Activated CD4-positive, alpha-beta T cell treated with anti-CD3 and anti-CD28 coated beads for 4 hours (primary cell): ENCODE measurements around the gene SOCS7.
A peak's percentile ranks its signal among the peaks of the same experiment; 100 is the strongest.

Source experiments
- DNase-seq, 2 donors: peaks; one replicate each; pipeline ENCODE4 v3.0.0-alpha.2; 2020

SOCS7 gene

DNA sequence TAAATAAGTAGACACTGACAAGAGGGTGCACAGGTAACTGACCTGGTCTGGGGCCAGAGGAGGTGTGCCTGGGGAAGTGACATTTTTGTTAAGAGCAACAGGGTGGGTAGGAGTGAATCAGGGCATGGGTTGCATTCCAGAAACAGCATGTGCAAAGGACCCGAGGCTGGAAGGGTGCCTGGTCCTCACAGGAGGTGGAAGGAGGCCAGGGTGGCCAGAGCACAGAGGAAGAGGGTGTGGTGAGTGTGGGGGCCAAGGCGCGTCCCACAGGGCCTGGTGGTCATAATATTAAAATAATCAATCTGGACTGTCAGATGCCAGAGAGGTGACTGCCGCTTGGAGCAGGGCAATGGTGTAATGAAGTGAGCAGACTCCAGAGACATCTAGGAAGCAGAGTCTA lies 90.9 kb downstream of the SOCS7 start:
- no peak for DNase-seq

DNA sequence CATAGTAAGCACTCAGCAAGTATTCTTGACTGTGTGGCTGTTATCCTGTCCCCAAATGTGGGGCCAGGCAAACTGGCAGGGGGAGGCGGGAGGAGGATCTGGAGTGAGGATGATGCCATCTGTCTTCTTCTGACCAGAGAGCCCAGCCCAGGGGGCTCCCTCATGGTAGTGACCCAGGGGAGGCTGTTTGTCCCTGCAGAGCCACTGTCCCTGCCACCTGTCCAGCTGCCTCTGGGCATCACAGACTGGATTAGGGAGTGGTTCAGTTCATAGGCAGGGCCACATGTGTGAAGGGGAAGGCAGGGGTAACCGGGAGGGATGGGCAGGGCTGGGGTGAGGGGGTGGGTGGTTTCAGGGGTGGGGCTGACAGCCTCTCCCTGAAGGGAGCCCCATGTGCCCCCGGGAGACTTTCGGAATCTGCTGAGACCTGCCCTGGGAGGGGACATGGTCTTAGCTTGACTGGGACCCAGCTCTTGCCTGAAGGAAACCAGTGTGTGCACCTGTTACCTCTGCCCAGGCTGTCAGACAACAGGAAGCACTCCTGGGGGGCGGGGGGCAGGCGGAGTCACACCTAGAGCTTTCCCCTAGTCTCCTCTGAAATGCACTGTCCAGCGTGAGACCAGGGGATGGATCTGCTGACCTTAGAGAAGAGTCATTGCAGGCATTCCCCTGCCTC lies 91.8 kb downstream of the SOCS7 start:
- no peak for DNase-seq

DNA sequence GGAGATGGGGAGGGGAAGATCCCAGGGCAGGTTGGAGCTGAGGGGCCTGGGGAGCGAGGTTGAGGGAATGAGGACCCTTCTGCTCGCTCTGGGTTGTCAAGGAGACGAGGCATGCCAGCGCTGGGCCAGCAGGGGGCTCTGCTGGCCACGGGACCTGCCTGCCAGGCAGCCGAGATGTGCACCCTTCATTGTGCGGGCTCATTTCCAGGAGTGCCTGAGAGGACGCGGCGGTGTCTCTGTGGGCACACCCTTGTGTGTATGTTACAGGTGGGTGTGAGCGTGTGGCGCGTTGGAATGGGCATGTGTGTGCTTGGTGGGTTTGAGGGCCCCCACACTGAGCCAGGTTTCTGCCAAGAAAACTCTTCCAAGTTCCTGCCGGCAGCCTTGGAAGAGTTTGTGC lies 92.5 kb downstream of the SOCS7 start:
- peak; percentile 46 to 48 for DNase-seq

DNA sequence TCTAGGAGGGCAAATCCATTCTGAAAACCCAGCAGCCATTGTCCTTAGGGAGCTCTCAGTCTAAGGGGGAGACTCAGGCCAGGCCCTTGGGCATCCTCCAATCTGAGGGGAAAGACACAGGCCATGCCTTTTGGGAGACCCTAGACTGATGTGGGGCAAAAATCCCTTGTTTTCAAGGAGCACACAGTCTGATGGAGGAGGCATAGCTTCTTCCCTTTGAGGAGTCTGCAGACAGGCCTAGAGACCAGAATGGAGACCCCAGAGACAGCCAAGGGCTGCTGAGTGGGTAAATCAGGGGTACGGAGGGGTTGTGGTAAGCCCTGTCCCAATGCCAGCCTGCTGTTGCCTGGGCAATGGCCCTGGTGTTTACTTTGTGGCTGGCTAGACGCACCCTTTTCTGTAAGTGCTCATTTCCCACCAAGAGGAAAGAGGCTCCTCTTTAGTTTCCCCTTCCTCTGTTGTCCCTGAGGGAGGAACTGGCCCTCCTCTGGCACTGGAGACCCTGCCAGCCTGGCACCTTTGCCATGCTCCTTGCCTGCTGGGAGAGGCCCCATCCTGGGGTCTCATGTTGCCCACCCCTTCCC lies 96.0 kb downstream of the SOCS7 start:
- DNase-seq: no peak

DNA sequence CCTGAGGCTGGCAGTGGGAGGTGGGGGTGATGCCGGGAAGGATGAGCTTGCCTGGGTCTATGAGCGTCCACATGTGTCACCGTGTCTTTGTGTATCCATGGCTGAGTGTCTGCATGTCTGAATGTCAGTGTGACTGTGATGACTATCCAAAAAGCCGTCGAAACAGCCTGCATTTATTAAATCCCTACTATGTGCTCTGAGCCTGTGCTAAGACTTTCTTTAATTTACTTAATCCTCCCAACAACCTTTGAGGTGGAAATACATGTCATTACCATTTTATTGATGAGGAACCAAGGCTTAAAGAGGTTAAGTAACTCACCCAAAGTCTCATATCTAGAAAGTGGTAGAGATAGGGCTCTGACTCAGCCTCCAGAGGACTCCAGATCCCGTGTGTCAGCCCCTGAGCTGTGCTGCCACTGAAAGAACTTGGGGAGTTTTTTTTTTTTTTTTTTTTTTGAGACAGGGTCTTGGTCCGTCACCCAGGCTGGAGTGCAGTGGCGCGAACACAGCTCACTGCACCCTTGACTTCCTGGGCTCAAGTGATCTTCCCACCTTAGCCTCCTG lies 96.6 kb downstream of the SOCS7 start:
- no peak for DNase-seq

DNA sequence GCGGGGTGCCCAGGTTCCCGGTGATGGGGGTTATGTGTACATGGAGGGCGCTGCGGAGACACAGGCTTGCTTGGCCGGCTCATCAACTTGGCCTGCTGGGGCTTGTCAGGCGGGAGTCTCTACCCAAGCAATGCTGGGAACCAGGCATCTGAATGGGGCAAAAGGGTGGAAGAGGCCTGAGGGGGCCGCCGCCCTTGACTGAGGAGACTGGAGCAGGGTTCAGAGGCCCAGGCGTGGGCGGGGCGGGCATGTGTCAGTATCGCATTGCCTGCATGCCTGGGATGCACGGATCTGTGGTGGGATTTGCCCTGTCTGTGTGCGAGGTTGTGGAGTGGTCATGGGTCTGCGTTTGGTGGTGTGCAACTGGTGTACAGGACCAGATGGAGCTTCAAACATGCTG lies 97.7 kb downstream of the SOCS7 start:
- no peak for DNase-seq

DNA sequence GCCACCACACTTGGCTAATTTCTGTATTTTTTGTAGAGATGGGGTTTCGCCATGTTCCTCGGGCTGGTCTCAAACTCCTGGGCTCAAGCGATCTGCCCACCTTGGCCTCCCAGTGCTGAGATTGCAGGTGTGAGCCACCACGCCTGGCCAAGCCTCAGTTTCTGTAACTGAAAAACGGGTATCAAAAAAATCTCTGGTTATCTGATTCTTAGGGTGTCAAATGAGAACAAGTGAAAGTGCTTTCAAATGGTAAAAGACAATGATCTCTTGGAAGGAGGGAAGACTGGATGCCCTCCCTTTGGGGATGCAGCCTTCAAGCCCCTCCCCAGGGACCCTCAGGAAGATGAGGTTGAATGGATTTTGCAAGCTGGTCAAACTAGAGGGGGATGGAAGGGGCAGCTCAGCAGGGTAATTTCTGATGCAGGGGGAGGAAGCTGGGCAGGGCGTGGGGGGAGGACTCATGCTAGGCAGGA lies 98.9 kb downstream of the SOCS7 start:
- no peak for DNase-seq

DNA sequence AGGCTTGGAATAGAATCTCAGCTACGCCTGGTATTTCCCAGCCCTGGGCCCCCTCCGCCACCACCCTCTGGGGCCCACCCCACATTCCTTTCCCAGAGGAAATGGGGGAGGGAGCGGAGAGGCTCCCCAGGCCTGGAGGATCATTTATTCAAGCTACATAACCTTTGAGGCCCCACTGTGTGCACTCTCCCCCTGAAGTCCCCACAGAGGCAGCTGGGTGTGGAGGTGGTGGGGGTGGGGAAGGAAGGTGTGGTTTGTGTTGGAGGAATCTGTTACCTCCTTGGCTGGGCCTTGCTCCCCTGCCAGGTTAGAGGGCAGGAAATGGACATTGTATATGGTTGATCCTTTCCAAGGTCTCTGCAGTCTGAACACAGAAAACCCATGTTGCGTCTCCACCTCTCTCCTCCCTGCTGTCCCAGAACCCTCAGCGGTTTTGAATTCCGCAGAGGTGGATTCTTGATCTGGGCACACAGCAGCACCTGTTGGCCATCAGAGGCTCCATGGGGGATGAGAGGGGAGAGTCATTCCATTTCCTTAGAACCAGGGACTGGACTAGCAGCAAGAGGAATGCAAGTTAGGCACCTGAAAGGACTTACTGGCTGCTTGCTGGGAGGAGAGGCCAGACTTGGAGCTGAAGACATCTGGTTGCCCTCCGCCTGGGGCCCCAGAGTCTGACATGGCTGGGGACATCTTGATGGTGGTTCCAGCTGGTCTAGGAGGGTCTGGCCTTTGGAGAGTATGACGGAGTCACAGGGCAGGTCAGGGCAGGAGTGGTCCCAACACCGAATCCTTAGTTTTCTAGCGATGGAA lies 99.6 kb downstream of the SOCS7 start:
- no peak for DNase-seq

DNA sequence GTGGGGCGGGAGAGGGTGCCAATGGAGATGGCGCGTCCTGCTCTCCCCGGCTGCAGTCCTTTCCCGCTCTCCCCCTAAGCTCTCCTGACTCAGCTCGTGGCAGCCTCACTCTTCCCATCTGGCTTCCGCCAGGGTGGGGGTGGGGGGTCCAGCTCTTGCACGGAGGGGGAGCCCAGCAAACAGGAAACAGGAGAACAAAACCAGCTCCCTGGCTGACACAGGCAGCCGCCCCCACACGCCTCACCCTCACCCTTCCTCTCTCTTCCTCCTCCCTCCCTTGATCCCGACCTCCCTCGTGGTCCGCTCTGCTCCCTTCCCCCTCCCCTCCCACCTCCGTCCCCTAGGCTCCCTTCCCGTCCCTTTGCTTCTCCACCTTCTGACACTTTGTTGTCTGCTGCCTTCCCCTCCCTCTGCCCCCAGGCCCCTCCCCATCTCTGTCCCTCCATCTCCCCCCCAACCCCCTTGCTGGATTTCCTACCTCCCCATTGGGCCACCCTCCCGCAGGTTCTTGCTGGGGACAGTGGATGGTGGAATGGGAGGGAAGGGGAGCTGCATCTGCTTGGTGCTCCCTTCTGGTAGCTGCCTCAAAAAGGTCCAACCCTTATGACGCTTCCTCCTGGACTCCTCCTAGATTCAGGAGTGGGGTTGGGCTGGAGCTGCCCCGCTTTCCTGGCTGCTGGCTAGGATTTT lies 100.3 kb downstream of the SOCS7 start:
- DNase-seq: no peak

DNA sequence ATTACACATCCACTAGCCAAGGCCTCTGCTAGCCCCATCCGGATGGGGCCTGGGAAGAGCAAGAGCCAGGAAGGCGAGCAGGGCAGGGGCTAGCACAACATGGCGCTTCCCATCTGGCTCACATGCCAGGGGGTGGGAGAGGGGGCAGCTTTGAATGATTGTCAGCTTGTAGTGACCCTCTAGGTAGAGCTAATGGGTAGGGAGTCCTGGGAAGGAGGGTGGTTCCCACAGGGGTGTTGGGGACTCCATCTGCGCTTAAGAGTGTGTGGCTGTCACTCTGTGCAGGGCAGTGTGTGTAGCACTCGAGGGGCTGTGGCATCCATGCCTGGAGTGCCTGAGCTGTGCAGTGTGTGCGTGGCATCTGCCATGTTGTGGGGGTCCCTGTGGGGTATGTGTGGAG lies 101.1 kb downstream of the SOCS7 start:
- no peak for DNase-seq

DNA sequence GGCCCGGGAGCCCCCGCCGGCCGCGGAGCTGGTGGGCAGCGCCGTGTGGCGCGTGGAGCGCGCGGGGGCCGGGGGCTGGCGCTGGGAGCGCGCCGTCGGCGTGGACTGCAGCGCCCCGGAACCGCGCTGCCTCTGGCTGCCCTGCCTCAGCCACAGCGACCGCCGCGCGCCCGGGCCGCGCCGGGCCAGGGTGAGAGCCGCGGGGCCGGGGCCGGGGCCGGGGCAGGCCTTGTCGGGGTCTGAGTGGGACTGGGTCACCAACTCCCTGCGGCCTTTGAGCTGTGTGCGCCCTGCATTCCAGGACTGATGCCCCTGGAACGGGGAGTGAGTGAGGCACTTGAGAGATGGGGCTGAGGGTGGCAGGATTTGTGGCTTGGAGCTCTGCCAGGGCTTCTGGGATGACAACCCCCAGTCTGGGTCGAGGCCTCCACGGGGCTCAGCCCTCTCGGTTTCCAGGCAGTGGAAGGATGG lies 102.3 kb downstream of the SOCS7 start:
- DNase-seq: no peak

DNA sequence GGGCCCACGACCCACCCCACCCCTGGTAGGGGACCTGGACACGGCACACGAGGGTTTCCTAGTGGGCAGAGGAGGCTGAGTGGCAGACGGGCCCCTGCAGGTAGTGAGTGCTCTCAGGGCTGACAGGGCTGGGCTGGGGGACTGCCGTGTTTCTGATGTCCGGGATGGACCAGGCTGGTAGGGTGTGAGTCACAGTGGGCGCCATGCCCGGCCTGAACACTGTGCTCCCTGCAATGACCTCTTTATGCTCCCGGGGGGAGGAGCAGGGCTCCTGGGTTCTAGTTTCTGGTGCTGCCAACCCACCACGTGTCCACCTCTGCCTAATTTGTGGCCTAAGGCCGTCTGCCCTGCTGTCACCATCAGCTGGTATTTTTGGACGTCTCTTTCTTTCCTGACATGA lies 102.9 kb downstream of the SOCS7 start:
- no peak for DNase-seq
